Neural progenitor cell (in vitro differentiated cells): ENCODE data around the gene RYR3. TPM values are rescaled to one million over a fixed set of nuclear protein-coding genes. Genes with fewer than 3 reads are reported as not detected.

Experiments
- DNase-seq: peaks from one replicate; pipeline ENCODE4 v3.0.0-alpha.2; 2016; ENCODE audit warnings: low spot score
- H2AFZ ChIP-seq: fragments of 200-600 bp; sonication (generic); replicated peaks from 2 replicates; pipeline ENCODE4 v1.6.1; 2016; ENCODE audit warnings: antibody characterized with exemption
- H3F3A ChIP-seq: fragments of 200-600 bp; sonication (generic); 2 replicates; pipeline ENCODE4 v1.6.1; 2016; ENCODE audit warnings: antibody characterized with exemption, low read depth
- H3K27ac ChIP-seq: fragments of 200-600 bp; sonication (generic); 2 replicates; pipeline ENCODE4 v1.5.1; 2016; ENCODE audit warnings: mild to moderate bottlenecking
- H3K27me3 ChIP-seq: fragments of 200-600 bp; sonication (generic); 2 replicates; pipeline ENCODE4 v1.6.1; 2016; ENCODE audit warnings: mild to moderate bottlenecking, moderate library complexity
- H3K36me3 ChIP-seq: fragments of 200-600 bp; sonication (generic); 2 replicates; pipeline ENCODE4 v1.5.1; 2016
- H3K4me1 ChIP-seq: fragments of 200-600 bp; sonication (generic); 2 replicates; pipeline ENCODE4 v1.6.1; 2016; ENCODE audit warnings: mixed run types
- H3K4me2 ChIP-seq: fragments of 200-600 bp; sonication (generic); 2 replicates; pipeline ENCODE4 v1.6.1; 2016
- H3K4me3 ChIP-seq: fragments of 200-600 bp; sonication (generic); 2 replicates; pipeline ENCODE4 v1.5.1; 2016
- H3K79me2 ChIP-seq: fragments of 200-600 bp; sonication (generic); 2 replicates; pipeline ENCODE4 v1.6.1; 2016; ENCODE audit warnings: low read depth
- H3K9ac ChIP-seq: fragments of 200-600 bp; sonication (generic); 2 replicates; pipeline ENCODE4 v1.6.1; 2016
- H3K9me3 ChIP-seq: fragments of 200-600 bp; sonication (generic); 2 replicates; pipeline ENCODE4 v1.5.1; 2016; ENCODE audit warnings: low read depth
- H4K20me1 ChIP-seq: fragments of 200-600 bp; sonication (generic); 2 replicates; pipeline ENCODE4 v1.6.1; 2016; ENCODE audit warnings: low read depth
- H3K27ac Mint-ChIP-seq: 3 replicates; pipeline ENCODE4 v1.8.0; 2021; ENCODE audit warnings: mixed read lengths
- H3K27me3 Mint-ChIP-seq: 2 replicates; pipeline ENCODE4 v1.8.0; 2022; ENCODE audit warnings: low read depth, mild to moderate bottlenecking, inconsistent platforms, moderate library complexity, mixed read lengths; ENCODE audit not compliant: insufficient read depth
- H3K36me3 Mint-ChIP-seq: 3 replicates; pipeline ENCODE4 v1.8.0; 2021; ENCODE audit warnings: mixed read lengths
- H3K4me1 Mint-ChIP-seq: 3 replicates; pipeline ENCODE4 v1.8.0; 2021; ENCODE audit warnings: mixed read lengths
- H3K4me3 Mint-ChIP-seq: 3 replicates; pipeline ENCODE4 v1.8.0; 2021; ENCODE audit warnings: mild to moderate bottlenecking, moderate library complexity, mixed read lengths
- H3K9me3 Mint-ChIP-seq: 3 replicates; pipeline ENCODE4 v1.8.0; 2020; ENCODE audit warnings: mixed read lengths
- CTCF ChIP-seq: fragments of 200-600 bp; sonication (generic); IDR thresholded peaks from 2 replicates; pipeline ENCODE4 v1.5.1; 2017; ENCODE audit warnings: antibody characterized with exemption, mild to moderate bottlenecking
- EZH2 ChIP-seq: fragments of 200-600 bp; sonication (generic); IDR thresholded peaks from 2 replicates; pipeline ENCODE4 v1.6.1; 2017; ENCODE audit warnings: antibody characterized with exemption, mild to moderate bottlenecking, moderate library complexity
- EZH2phosphoT487 ChIP-seq: fragments of 200-600 bp; sonication (generic); IDR thresholded peaks from 2 replicates; pipeline ENCODE4 v1.6.1; 2017; ENCODE audit warnings: antibody characterized with exemption
- total RNA-seq: library from RNA; depleted of rRNA; stranded (reverse); fragments of >200 nt; gene quantifications from 2 replicates; pipeline ENCODE4 v1.2.3, GENCODE V29; 2015; ENCODE audit warnings: low replicate concordance

Gene RYR3
- total RNA-seq, 1 donor from 2014 or later: 2.1 TPM

DNA sequence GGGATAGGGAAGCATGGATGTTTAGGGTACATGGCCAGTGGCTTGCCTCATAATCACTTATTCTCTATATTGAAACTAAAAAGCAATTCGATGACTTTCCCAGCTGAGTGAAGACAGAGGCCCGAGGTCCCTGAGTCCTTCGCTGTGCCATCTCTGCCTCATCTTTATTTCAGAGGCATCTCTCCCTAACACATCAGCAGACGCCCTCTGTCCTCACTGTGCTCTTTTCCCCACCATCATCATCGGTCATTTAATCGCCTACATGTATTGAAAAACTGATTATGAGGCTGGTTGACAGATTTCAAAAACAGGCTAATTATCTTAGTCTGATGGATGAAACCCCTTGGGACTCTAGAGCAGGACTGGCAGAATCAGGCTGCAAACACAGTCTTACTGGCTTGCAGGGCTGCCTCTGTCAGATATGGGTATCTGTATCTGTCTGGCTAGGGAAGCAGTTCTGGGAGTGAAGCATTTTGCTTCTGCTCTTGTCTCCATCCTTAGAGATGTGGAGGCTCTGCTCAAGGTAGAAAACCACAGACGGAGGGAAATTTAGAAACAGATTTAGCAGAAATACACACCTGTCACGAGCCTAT, 366.6 kb downstream of the RYR3 start:
- Histone ChIP-seq H3K27me3 (no peaks in the 10 kb centered on the region), H3K36me3 (no peaks in the 10 kb centered on the region), H3K9me3 (no peaks in the 10 kb centered on the region), H3K79me2 (no peaks in the 10 kb centered on the region), H3K4me1 (no peaks in the 10 kb centered on the region), H3F3A (no peaks in the 10 kb centered on the region), H3K4me3 (no peak overlapping the region), H4K20me1 (no peaks in the 10 kb centered on the region), H3K4me2 (no peak overlapping the region), H2AFZ (no peak overlapping the region), H3K27ac (no peak overlapping the region), H3K9ac (no peak overlapping the region)
- DNase-seq: no peak
- Mint-ChIP-seq H3K27ac (no peak overlapping the region), H3K9me3 (no peaks in the 10 kb centered on the region), H3K36me3 (no peaks in the 10 kb centered on the region), H3K4me1 (no peaks in the 10 kb centered on the region), H3K4me3 (no peak overlapping the region), H3K27me3 (no peaks in the 10 kb centered on the region)
- TF ChIP-seq CTCF (no peak), EZH2phosphoT487 (no peak), EZH2 (no peak)

DNA sequence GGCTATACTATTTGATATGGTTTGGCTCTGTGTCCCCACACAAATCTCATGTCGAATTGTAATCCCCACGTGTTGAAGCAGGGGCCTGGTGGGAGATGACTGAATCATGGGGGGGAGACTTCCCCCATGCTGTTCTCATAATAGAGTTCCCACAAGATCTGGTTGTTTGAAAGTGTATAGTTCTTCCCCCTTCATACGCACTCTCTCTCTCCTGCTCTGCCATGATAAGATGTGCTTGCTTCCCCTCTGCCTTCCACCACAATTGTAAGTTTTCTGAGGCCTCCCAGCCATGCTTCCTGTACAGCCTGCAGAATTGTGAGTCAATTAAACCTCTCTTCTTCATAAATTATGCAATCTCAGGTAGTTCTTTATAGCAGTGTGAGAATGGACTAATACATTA, 367.4 kb downstream of the RYR3 start:
- no peak overlapping the region for H3K4me2 ChIP-seq
- no peaks in the 10 kb centered on the region for H3K4me1 Mint-ChIP-seq
- no peak overlapping the region for H3K27ac Mint-ChIP-seq
- H3K27me3 Mint-ChIP-seq: no peaks in the 10 kb centered on the region
- H3K27me3 ChIP-seq: no peaks in the 10 kb centered on the region
- DNase-seq: no peak
- no peaks in the 10 kb centered on the region for H3K9me3 ChIP-seq
- TF ChIP-seq EZH2 (no peak), CTCF (no peak), EZH2phosphoT487 (no peak)
- H3K9me3 Mint-ChIP-seq: no peaks in the 10 kb centered on the region
- no peaks in the 10 kb centered on the region for H3F3A ChIP-seq
- H3K4me3 Mint-ChIP-seq: no peak overlapping the region
- no peak overlapping the region for H3K27ac ChIP-seq
- H4K20me1 ChIP-seq: no peaks in the 10 kb centered on the region
- no peak overlapping the region for H3K9ac ChIP-seq
- no peaks in the 10 kb centered on the region for H3K36me3 ChIP-seq
- no peaks in the 10 kb centered on the region for H3K36me3 Mint-ChIP-seq
- no peak overlapping the region for H3K4me3 ChIP-seq
- H3K4me1 ChIP-seq: no peaks in the 10 kb centered on the region
- H2AFZ ChIP-seq: no peak overlapping the region
- no peaks in the 10 kb centered on the region for H3K79me2 ChIP-seq

- no peak overlapping the region for H3K9ac ChIP-seq
Measured at GRCh38 chr15:33678602-33679001, 367.8 kb downstream of the RYR3 start.

DNA sequence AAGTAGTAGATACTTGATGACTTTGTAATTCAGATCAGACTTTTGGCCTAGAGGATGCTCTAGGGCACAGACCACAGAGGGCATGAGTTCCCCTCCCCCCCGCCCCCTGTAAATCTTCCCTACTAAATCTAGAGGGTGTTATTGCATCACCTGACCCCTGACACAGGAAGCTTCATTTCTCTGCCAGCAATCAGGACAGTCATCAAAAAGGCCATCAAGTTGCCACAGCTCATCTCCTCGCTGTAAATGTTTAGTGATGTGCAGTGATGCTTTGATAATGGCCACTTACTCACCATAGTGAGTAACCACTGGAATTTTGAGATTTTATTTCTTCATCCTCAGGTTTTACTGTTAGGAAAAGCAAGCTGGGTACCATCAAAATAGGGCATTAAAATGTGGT, 368.3 kb downstream of the RYR3 start:
- Mint-ChIP-seq H3K27ac (no peak overlapping the region), H3K9me3 (no peaks in the 10 kb centered on the region), H3K4me3 (no peak overlapping the region), H3K36me3 (no peaks in the 10 kb centered on the region), H3K4me1 (no peaks in the 10 kb centered on the region), H3K27me3 (no peaks in the 10 kb centered on the region)
- H3K27me3 ChIP-seq: no peaks in the 10 kb centered on the region
- no peaks in the 10 kb centered on the region for H3K9me3 ChIP-seq
- H3K4me1 ChIP-seq: no peaks in the 10 kb centered on the region
- H2AFZ ChIP-seq: no peak overlapping the region
- TF ChIP-seq CTCF (no peak), EZH2phosphoT487 (no peak), EZH2 (no peak)
- no peaks in the 10 kb centered on the region for H3K79me2 ChIP-seq
- H4K20me1 ChIP-seq: no peaks in the 10 kb centered on the region
- no peak overlapping the region for H3K9ac ChIP-seq
- no peak overlapping the region for H3K27ac ChIP-seq
- no peak overlapping the region for H3K4me2 ChIP-seq
- no peak for DNase-seq
- no peaks in the 10 kb centered on the region for H3F3A ChIP-seq
- no peak overlapping the region for H3K4me3 ChIP-seq
- no peaks in the 10 kb centered on the region for H3K36me3 ChIP-seq

More at GRCh38 chr15:33678602-33679001, 367.8 kb downstream of the RYR3 start:
- Histone ChIP-seq H3K4me3 (no peak overlapping the region), H3F3A (no peaks in the 10 kb centered on the region), H3K9me3 (no peaks in the 10 kb centered on the region), H3K4me2 (no peak overlapping the region), H2AFZ (no peak overlapping the region), H3K27ac (no peak overlapping the region), H3K4me1 (no peaks in the 10 kb centered on the region), H3K27me3 (no peaks in the 10 kb centered on the region), H4K20me1 (no peaks in the 10 kb centered on the region), H3K79me2 (no peaks in the 10 kb centered on the region), H3K36me3 (no peaks in the 10 kb centered on the region)
- TF ChIP-seq EZH2phosphoT487 (no peak), EZH2 (no peak)
- Mint-ChIP-seq H3K4me3 (no peak overlapping the region), H3K9me3 (no peaks in the 10 kb centered on the region), H3K27ac (no peak overlapping the region), H3K4me1 (no peaks in the 10 kb centered on the region), H3K27me3 (no peaks in the 10 kb centered on the region), H3K36me3 (no peaks in the 10 kb centered on the region)
- no peak for DNase-seq
